SK-MEL-5 (cell line): ENCODE measurements around the gene RASL10B. TPM values are rescaled to one million over a fixed set of nuclear protein-coding genes. Genes with fewer than 3 reads are reported as not detected.
"Not testable (repeated sequence)": the region's sequence is repeated elsewhere in the genome, so short reads cannot be mapped to it uniquely, and the experiment has no call there.

Source experiments
- DNase-seq: peaks from one replicate; pipeline ENCODE4 v3.0.0-alpha.2; 2016; ENCODE audit warnings: low read depth, low spot score
- in situ Hi-C: cut with HindIII; loops from 2 replicates; pipeline ENCODE4 v1.10.0; 2016; ENCODE audit warnings: low sequenced_read_pairs, high pct_unique_total_duplicates, low pct_unique_long_range_greater_than_20kb
- total RNA-seq: library from RNA; depleted of rRNA; stranded (reverse); fragments of >200 nt; shearing (Covaris generic); gene quantifications from 2 replicates; pipeline ENCODE4 v1.2.3, GENCODE V29; 2014

RASL10B gene
- total RNA-seq, 1 experiment from 2014 or later: 3.0 TPM

DNA sequence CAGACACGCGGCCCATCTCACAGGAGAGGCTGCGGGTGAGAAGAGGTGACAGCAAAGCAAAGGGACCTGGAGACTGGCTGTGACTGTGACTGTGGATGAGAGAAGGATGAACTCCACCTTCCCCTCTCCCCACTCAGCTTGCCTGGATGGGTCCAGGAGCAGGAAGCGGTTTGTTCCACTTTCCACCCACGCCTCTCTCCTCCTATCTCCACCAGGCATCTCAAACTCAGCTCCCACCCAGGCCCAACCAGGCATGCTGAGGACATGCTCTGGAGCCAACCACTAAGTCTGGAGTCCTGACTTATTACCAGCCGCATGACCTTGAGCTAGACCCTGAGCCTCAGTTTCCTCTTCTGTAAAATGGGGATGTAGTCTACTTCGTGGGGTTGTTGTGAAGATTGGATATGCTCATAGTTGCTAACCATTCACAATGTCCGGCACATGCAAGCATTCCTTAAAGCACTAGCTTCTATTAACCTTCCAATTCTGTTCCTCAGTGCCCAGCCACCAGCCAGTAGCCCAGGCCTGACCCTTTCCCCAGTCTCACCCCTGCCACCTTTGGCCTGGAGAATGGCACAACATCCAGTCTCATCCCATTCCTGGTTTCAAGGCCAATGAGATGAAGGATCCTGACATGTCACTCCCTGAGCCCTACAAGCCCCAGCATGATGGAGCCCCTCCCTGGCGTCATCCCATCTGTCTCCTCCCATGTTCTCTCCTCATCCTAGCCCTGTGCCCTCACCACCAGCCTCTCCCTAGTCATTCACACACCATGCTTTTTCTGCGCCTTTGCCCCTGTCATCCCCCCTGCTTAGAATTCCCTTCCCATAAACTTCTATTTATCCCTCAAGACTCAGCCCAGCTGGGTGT is 19.3 kb downstream of the RASL10B start:
- in situ Hi-C loops: no loop called here
- no peak for DNase-seq

DNA sequence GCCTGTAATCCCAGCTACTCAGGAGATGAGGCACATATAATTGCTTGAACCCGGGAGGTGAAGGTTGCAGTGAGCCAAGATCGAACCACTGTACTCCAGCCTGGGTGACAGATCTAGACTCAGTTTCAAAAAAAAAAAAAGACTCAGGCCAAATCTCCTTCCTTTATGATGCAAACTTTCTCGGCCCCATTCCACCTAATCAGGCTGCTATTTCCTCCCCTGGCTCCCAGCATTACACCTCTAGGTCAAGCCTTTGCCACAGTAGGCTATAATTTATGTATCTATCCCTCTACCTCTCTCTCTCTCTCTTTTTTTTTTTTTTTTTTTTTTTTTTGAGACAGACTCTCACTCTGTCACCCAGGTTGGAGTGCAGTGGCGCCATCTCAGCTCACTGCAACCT is 20.1 kb downstream of the RASL10B start:
- in situ Hi-C loops, DNase-seq: not testable (repeated sequence)

DNA sequence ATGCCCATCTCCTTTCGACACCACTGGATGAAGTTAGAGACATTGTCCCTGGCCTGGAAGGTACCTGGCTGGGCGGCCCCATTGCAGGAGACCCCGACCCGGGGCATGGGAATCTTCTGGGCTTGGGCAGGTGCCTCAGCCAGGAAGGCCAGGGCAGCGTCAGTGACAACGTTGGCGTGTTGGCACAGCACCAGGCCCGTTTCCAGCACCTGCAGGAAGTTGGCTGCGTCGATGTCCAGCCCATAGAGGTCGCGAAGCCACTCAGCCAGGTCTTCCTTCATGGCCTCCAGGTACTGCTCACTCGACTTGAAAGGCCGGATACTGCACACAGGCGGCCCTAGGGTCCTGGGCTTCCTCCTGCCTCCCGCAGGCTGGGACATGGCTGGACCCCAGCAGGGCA is 21.0 kb downstream of the RASL10B start:
- in situ Hi-C loops: no loop called here
- DNase-seq: no peak

DNA sequence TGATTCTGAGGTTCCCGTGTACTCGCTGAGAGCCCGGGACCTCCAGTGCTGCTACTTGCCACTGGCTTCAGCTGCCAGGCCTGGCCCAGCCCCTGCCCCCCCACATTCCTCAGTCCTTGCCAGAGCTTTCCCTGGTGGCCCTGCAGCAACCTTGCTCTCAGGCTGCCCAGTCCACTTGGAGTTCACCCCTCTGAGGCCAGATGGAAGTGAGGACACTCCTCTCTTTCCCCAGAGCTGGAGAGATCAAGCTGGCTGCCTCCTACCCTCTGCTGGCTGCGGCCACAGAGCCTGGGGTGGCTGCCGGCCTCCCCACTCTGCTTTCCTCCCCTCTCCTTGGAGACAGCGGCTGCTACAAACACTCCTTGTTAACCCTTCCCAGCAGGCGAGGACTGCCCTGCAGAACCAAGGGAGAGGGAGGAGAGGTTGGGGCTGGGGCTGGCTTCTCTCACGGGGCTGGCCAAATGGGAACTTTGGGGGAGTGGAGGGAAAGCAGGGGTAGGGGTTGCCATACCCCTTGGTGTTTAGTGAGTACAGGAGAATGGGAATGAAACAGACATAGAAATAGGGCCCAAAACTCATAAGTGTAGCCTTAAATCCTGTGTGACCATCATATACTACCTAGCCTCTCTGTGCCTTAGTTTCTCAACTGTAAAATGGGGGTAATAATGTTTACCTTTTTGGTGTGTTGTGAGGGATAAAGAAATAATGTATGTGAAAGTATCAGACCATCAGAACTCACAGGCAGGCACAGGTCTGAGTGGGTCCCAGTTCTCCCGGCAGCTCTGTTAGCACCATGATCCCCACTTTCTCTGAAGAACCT is 21.7 kb downstream of the RASL10B start, which contains the start of gene GAS2L2:
Gene GAS2L2 (minus strand): TSS at position 295 of the 820 bp plus-strand sequence. CDS start 389 bp downstream, outside the sequence.
- in situ Hi-C loops: no loop called here
- no peak for DNase-seq

DNA sequence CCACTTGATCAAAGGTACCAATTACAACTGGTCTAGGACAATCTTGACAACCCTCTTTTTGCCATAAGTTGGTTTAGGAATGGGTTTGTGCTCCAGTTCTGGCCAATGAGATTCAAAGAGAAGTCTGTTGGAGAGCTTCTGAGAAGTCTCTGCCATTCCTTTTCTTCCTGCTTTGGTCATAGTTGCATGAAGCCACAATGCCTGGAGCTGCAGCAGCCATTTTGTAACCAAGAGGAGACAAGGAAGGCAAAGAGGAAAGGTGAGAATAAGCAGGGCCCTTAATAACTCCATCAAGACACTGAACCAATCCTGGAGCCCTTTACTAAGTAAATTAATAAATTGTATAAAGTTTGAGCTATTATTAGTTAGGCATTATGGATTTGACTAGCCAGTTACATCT is 25.8 kb downstream of the RASL10B start:
- DNase-seq: no peak
- in situ Hi-C loops: no loop called here

DNA sequence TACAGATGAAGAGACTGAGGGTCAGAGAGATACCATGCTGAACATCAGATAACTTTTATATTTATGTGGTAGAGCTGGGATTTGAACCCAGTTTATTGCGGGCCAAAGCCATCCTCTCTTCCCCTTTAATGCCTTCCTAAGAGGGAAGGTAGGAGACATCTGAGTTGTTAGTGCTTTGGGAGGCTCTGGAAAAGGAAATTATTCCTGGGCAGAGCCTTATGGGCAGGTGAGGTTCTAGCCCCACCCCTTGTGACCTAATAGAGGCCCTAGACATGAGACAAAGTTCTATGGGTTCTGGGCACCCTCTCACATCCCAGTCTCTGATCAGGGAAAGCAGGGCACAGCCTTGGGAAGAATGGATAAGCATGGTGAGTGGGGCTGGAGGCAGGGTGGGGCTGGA is 29.1 kb downstream of the RASL10B start, which contains the start of gene C17orf50:
Gene C17orf50 (plus strand): TSS at position 301 of the 400 bp plus-strand sequence. CDS start 55 bp downstream, at position 356.
- in situ Hi-C loops: no loop called here
- DNase-seq: no peak

DNA sequence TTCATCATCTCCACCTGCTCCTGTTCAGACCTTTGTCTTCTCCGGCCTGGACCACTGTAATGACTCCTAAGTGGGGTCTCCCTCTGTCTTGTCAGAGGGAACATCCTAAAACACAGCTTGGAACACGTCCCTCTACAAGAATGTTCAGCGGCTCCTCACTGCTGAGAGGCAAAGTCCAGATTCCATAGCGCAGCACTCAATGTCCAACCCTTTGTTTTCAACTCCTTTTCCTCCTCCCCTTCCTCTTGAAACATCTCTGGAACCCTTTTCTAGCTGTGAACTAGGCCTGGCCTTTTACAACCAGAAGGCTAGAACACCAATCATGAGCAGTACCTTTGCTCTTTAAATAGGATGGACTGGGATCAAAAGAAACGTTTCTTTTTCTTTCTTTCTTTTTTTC is 30.2 kb downstream of the RASL10B start:
- in situ Hi-C loops: no loop called here
- no peak for DNase-seq

DNA sequence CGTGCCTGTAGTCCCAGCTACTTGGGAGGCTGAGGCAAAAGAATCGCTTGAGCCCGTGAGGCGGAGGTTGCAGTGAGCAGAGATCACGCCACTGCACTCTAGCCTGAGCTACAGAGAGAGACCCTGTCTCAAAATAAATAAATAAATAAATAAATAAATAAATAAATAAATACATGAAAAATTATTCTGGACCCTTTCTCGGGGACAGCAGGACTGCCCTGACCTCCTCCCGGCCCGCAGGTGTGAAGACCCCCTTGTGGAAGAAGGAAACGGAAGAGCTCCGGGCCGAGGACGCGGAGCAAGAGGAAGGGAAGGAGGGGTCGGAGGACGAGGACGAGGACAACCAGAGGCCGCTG is 32.3 kb downstream of the RASL10B start:
- in situ Hi-C loops: no loop called here
- no peak for DNase-seq

DNA sequence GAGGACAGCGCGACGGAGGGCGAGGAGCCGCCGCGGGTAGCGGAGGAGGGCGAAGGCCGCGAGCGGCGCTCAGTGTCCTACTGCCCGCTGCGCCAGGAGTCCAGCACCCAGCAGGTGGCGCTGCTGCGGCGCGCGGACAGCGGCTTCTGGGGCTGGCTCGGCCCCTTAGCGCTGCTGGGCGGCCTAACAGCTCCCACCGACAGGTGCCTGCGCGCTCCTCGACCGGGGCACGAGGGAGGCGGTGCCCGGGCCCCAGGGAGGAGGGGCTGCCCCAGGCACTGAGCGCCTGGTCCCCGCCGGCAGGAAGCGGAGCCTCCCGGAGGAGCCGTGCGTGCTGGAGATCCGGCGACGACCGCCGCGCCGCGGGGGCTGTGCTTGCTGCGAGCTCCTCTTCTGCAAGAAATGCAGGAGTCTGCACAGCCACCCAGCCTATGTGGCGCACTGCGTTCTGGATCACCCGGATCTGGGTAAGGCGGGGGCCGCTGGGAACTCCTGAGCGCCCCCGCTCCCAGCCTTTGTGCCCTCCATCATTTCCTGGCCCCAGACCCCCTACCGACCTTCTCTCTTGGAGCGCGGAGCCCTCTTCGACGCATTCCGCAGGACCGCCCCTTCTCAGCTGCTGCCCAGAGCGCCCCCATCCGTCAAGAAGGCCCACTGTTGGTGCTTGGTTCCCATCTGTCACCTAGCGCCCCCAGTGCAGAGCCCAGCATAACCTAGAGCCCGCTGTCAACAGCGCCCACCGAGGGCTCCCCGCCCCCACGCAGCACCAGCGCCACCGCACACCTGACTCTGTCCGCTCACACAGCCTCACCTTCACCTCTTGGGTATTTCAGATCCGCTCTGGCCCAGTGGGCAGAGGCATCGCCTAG is 32.9 kb downstream of the RASL10B start:
- peak; percentile 88 for DNase-seq
- in situ Hi-C loops: no loop called here

DNA sequence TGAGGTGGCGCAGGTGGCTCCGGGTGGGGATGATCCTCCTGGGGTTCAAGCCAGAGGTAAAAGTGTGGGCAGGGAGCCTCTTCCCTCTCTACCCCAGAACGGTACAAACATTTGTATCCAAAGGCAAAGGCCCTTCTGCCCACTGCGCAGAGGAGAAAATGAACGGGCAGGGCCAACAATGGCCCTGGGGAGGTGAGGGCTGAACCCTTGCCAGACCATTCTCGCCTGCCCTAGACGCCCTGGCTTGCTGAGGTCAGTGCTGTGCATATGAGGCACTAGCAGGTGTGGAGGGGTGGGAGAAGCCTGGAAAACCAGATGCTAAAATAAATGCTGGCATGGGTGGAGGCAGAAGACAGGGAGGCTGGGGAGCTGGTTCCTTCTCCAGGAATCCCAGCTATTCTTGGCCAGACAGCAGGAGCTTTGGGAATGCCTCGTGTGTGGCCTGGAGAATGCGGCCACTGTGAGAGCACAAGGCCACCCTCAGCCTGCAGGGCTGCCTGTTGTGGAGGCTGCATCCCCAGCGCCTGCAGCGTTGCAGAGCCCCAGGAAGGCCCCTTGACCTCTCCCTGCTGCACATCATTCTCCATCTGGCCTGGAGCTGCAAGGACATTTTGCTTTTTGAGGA is 33.8 kb downstream of the RASL10B start:
- in situ Hi-C loops: no loop called here
- no peak for DNase-seq

DNA sequence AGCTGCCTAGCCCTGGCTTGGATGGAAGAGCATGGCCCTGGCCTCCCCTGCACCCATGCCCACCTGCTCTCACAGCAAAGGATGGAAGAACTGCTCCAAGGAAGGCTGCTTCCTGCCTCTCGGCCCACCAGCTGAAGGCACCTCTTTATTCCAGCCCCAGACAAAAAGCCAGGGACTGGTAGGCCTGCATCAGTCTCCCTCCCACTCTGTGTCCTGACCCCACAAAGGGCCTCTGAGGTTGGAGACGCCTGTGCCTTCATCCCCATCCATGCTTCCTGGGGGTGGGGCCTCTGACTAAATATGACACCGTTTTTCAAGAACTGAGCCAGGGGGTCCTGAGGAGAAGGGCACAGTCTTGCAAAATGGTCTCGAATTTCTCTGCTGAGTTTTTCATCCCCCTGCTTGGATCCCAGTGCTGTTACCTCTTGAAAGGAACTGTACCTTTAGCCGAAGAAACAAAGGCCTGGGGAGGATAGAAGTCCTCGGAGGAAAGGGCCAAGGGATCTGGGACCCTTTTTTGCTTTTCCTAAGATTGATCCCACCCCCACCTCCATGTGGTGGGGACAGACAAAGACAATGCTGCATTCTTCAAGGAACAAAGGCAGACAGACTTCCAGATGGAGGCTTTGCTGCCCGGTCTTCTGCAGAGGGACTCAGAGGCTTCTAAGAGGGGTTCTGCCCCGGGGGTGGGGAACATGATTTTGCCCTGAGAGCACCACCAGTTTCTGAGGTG is 34.5 kb downstream of the RASL10B start:
- in situ Hi-C loops: no loop called here

DNA sequence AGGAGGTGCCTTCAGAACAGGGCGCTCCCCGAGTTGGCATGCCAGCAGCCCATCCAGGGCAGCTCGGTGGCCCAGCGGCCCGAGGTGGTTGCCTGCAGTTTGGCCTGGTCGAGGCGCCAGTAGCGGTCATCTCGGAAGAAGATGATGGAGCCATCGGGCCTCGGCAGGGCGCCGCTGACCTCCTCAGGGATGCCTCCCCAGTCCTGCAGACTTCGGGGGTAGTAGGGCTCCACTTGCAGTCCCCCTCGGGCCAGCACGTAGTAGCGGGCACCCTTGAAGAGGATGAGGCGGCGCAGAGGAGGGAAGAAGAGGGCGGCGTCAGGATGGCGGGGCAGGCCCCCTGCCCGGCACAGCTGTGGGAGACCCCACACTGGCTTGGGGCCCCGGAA is 35.0 kb downstream of the RASL10B start:
- in situ Hi-C loops: no loop called here
- no peak for DNase-seq

More for the DNA sequence above, 34.5 kb downstream of the RASL10B start:
- no peak for DNase-seq

DNA sequence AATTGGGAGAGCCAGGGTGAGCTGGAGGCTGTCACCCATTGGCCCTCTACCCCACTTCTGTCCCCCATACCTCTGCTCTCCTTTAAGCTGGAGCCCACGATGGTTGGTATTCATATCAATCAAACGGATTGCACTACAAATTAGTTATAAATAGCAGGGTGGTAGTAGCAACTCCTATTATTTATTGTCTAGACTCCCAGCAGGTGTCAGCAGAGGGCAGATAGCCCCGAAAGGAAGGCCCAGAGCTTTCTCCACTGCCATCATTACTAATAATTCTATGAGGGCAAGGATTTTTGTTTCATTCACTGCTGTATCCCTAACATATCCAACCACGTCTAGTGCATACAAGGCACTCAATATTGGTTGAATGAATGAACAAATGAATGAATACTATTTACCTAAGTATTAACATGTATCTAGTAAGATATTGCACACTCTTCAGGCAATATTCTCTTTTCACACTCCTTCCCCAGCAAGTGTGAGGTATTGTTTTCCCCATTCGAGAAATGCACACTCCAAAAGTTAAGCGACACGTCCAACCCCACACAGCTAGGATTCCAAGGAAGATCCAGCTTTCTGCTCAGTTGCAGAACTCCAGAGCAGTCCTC is 35.6 kb downstream of the RASL10B start:
- DNase-seq: peak; percentile 55
- in situ Hi-C loops: no loop called here

DNA sequence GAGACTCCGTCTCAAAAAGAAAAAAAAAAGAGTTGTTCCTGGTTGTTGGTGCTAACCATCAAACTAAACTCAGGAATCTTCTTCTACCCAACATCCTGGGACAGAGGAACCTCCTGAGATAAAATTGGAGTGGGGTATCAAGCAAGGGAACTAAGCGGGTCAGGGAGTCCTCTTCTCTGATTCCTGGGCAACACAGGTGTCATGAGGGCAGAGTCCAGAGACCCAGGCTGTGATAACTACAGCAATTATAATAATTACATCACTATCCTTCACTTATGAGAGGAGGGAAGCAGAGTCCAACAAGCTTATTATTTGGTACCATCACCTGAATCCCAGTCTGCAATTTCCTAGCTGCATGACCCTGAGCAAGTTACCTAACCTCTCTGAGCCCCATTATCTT is 37.4 kb downstream of the RASL10B start:
- in situ Hi-C loops: no loop called here

DNA sequence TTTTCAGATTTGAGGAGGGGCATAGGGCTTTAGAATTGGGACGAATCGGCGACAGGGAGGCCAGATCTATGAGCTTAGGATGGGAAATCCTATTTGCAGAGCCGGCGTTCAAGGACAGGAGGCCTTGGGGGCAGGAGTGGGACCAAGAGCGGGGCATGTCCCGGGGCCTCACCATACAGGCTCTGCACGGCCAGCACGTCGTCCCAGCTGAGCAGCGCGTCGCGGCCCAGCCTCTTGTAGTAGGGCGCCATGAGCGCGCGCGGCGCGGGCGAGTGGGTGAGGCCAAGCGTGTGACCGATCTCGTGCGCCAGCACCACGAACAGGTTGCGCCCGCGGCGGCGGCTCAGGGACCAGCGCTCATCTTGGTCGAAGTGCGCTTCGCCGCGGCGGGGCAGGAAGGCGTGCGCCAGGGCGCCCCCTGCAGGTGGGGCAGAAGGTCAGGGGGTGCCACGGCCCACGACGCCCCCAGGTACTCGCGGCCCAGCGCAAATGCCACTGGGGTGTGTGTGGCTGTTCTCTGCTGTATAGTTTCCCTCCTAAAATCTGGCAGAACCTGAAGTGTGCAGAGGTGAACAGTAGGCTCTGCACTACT is 38.6 kb downstream of the RASL10B start:
- DNase-seq: no peak
- in situ Hi-C loops: no loop called here

More for the DNA sequence above, 37.4 kb downstream of the RASL10B start:
- DNase-seq: no peak

DNA sequence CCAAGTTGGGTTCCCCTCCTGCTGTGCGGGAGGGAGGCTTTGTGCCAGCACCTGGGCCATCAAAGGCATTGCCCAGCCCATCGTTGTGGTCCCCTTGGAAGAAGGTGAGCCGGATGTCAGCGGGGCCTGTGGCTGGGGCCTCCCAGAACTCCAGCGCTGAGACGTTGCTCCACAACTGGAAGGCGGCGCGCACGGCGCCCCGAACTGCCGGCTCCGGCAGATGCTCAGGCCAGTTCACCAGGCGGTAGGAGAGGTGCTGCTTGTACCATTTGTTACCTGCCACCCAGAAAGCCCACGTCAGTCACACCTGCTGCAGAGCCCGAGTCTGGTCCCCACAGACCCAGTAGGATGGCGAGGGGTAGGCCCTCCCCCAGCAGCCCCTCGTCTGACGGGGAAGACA is 41.7 kb downstream of the RASL10B start:
- no peak for DNase-seq
- in situ Hi-C loops: no loop called here
